ENCODE data around the gene LAMC3.
"Not testable (repeated sequence)": the region's sequence is repeated elsewhere in the genome, so short reads cannot be mapped to it uniquely, and the experiment has no call there.

The LAMC3 gene

DNA sequence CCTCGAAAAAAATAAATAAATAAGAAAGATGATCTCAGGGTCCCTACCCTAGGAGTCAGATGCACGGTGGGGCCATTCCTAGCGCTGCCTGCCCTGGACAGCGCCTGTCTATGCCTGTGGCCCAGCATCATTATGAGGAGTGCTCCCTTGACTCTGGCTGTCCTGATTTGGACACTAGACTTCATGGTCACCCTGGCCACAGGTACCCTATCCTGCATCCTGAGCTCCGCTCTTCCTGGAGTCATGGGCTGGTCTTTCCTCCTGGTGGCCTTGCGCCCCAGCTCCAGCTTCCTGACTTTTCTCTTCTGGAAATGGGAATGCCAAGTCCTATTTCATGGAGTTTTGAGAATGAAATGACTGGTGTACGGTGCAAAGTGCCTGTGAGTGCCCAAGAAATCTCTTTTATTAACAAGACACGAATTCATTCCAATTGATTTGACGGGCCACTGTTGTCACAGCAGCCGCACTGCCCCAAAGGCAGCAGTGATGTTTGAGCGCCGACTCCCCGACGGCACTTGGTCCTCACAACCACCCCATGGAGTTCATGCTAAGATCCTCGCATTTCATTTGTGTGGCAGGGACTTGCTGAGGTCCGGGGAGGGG lies 86.8 kb downstream of the LAMC3 start:
- DNase-seq (ENCODE audit: low read depth in 2 of 2, low spot score in 1 of 2): no peak

DNA sequence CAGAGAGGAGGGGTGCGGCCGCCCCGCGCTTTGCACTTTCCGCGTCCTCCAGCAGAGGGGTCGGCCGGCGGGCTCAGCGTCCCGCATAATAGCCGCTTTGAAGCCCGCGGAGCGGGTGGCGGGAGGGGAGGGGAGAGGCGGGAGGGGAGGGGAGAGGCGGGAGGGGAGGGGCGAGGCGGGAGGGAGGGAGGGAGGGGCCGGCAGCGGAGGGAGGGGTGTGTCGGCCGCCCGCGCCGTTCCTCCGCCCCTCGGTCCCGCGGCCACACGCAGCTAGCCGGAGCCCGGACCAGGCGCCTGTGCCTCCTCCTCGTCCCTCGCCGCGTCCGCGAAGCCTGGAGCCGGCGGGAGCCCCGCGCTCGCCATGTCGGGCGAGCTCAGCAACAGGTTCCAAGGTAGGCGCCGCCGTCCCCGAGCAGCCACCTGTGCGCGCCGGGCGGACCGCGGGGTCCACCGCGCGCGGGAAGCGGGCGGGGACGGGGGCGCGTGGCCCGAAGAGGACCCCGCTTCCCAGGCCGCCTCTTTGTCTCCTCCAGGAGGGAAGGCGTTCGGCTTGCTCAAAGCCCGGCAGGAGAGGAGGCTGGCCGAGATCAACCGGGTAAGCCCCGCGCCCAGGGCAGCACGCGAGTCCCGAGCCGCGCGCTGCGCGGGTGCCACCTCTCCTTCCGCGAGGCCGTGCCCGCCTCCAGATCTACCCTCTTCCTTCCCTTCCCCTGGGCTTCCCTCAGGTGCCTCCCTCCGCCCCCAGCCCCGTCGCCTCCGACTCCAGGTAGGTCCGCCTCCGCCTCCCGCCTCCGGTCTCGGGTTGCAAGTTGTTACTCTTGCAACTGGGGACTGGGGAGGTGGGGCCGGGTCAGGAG lies 87.5 kb downstream of the LAMC3 start, which contains the start of gene AIF1L:
Gene AIF1L, plus strand, starts transcription at position 263 of the 857 bp plus-strand sequence. Its CDS starts 99 bp downstream, at position 362.
- DNase-seq (ENCODE audit: low read depth in 2 of 2, low spot score in 1 of 2): peak in 1 of 2 donors; percentile 12

DNA sequence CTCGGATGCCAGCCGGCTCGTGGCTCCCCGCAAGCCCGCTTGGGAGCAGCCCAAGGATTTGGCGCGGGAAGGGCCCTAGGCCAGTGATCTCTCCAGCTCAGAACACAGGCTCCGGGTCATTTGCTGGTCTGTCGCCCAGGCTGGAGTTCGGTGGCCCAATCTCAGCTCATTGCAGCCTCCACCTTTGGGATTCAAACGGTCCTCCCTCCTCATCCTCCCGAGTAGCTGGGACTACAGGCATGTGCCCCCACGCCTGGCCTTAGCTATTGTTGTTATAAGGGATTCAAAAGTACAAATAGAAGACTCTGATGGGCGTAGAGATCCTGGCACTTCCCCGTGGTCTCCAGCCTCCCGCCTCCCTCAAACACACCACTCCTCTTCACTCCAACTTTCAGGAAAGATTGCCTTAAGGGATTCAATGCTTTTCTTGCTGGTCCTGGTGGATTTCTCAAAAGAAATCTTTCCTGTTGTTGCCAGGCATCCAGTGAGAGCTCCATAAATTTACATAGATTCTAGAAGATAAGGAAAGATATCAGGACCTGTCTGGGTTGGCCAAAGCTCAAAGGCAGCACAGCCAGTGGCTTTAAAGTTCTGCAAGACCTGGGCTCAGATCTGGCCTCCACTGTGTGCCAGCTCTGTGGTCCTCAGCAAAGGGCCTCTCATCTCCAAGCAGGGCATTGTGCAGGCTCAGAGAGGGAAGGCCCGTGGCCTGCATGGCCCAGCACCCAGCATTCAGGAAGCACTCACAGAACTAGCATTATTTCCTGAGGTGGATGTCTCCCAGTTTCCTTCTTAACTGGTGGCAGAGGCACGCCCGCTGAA lies 88.4 kb downstream of the LAMC3 start:
- no peak for DNase-seq (ENCODE audit: low read depth in 2 of 2, low spot score in 1 of 2)

DNA sequence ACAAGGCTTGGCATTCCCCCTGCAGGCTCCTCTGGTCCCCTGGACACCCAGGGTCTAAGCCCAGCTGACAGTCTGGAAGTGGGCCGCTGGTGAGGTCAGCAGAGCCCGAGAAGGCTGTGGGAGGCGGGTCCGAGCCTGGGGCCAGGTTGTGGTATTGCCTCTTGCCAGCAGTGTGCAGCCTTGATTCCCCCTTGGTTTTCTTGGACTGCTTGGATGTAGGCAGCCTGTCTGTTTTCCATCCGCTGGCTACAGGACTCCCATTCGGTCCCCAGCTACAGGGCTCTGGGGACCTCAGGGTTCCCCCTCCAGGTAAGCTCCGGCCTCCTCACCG lies 88.9 kb downstream of the LAMC3 start:
- no peak for DNase-seq (ENCODE audit: low read depth in 2 of 2, low spot score in 1 of 2)

DNA sequence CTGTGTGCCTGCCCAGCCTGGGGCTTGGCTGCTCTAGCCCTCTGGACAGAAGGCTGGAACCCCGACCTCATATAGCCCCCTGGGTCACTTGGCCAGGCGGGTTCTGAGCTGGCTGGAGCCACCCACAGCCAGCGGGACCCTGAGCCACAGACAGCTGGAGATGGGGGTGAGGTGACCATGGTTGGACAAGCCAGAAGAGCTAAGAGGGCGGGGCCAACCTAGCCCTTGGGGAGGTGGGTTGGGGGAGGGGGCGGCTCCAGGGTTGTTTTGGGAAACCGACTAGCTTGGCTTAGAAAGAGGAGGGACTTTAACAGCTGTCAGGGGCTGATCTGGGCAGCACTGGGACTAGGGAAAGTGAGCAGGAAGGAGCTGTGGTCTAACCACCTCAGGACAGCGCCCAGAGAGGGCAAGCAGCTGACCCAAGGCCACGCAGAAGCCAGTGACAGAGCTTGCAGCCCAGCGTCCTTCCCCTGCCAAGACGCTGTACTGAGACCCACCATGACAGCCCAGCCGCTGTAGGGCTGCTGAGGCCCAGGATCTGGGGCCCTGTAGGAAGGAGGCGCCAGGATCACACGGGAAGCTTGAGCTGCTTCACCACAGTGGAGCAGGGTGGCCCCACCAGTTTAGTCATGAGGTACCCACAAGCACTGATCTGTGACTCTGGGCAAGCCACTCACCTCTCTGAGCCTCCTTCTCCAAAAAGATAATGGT lies 89.6 kb downstream of the LAMC3 start:
- no peak for DNase-seq (ENCODE audit: low read depth in 2 of 2, low spot score in 1 of 2)

DNA sequence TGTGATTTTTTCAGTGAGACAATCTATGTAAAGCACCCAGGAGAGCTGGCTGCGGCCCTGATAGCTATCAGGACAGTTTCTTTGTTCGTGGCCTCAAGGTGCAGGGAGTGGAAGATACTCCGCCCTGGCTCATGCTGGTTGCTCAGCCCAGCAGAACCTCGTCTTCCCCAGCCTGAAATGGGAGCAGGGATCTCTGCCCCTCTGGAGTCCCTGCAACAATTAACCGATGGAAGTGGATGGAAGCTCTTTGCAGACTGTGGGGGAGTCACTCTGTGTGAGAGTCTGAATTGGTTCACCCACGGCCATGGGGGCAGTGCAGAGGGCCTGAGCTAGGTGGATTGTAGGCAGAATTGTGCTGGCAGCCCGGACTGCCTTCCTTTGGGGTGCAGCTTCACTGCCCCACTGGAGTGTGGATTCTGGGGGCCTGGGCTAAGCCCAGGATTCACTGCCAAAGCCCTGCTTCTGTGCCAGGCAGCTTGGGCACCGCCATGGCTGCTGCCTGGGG lies 90.2 kb downstream of the LAMC3 start:
- DNase-seq (ENCODE audit: low read depth in 2 of 2, low spot score in 1 of 2): no peak

DNA sequence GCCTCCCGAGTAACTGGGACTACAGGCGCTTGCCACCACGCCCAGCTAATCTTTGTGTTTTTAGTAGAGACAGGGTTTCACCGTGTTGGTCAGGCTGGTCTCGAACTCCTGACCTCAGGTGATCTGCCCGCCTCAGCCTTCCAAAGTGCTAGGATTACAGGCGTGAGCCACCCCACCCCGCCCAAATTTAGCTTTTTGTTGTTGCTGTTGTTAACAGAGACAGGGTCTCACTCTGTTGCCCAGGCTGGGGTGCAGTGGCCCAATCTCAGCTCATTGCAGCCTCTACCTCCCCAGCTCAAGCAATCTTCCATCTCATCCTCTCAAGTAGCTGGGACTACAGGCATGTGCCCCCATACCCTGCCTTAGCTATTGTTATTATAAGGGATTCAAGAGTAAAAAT lies 90.9 kb downstream of the LAMC3 start:
- not testable (repeated sequence) for DNase-seq (ENCODE audit: low read depth in 2 of 2, low spot score in 1 of 2)

DNA sequence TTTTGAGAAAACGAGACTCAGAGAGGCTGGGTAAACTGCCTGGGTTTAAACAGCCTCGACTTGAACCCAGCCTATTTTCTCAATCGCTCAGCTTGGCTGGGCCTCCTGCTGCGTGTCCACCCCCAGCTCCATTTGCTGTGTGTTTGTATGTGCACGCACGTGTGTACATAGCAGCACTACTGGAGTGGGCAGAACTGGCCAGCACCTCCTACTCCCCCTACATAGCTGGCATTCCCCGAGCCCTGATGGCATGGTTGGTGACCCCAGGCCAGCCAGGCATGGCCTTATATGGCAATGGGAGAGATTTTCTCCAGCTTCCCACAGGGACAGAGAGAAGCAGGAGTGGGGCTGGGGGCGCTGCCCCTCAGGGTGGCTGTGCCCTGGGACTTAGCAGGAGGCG lies 91.5 kb downstream of the LAMC3 start:
- no peak for DNase-seq (ENCODE audit: low read depth in 2 of 2, low spot score in 1 of 2)

DNA sequence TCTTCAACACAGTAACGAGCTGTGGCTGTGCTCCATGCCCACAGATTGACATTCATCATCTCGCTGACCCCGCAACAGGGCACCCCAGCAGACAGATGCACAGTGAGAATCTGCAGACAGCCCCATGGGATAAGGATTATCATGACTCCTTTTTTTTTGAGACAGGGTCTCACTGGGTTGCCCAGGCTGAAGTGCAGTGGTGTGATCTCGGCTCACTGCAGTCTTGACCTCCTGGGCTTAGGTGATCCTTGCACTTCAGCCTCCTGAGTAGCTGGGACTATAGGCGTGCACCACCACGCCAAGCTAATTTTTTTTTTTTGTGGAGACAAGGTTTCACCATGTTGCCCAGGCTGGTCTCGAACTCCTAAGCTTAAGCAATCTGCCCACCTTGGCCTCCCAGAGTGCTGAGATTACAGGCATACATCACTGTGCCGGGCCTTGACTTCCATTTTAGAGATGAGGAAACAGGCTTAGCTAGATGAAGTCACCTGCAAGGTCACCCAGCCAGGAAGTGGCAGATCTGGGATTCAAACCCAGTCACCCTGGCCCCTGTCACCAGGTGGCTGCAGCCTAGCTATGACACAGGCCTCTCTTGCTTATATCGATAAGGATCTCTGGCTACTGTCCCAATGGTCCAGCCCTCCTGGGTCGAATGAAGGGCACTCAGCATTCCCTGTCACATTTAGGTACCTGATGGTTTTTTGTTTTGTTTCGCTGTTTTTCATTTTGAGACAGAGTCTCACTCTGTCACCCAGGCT lies 92.4 kb downstream of the LAMC3 start:
- DNase-seq (ENCODE audit: low read depth in 2 of 2, low spot score in 1 of 2): no peak

DNA sequence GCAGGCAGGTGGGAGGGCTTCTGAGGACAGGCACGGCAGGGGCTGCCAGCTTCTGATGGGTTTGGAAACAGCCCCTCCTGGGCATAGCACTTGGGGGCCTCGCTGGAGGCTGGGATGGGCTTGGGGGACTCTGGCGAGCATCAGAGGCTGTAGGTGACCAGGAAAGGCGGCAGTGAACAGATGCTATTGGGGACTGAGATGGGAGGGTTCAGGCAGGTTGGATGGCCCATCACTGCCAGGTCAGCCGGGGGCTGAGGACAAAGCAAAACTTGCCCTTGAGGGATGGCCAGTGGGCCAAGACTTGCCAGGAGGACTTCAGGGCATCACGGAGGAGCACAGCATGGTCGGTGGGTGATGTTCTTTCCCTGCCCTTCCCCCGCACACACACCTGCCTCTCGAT lies 94.0 kb downstream of the LAMC3 start:
- DNase-seq (ENCODE audit: low read depth in 2 of 2, low spot score in 1 of 2): no peak

DNA sequence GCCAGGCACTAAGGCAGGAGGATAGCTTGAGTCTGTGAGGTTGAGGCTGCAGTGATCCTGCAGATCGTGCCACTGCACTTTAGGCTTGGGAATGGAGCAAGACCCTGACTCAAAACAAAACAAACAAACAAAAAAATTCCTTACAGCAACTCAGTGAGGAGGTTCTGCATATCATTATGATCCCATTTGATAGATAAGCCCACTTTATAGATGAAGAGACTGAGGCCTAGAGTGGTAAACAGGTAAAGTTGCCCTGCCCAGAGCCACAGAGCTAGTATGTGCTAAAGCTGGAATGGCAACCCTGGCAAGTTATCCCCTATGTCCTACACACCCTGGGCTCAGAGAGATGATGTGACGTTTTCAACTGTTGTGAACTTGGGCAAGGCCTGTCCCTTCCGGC lies 94.6 kb downstream of the LAMC3 start:
- no peak for DNase-seq (ENCODE audit: low read depth in 2 of 2, low spot score in 1 of 2)

DNA sequence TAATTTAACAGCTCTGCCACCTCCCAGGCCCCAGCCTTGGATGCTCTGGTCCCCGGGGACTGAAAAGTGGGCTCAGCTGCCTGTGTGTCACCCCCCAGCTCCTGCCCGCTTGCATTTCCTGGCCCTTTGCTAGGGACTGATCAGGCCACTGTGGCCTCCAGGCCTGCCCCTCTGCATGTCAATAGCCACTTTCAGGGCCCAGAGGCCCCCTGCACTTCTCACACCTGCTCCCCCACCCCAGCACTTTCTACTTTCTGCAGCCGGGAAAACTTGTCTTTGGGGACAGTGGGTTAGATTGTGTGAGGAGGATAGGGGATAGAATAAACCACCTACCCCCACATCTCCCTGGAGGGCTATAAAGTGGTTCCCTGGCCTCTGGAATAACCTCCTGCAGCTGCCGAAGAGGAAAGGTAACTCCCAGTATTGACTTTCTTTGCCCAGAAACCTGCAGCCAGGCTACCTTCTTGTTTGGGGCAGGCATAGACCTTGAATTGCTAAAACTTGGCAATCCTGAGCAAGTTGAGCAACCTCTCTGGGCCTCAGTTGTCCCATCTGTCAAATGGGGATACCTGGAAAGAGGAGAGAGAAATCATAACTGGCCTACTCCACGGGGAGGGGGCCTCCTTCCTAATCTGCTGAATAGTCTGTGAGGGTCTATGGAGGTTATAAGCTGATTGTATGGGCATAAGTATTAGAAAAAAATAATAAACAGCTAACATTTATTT lies 95.2 kb downstream of the LAMC3 start:
- DNase-seq (ENCODE audit: low read depth in 2 of 2, low spot score in 1 of 2): no peak

DNA sequence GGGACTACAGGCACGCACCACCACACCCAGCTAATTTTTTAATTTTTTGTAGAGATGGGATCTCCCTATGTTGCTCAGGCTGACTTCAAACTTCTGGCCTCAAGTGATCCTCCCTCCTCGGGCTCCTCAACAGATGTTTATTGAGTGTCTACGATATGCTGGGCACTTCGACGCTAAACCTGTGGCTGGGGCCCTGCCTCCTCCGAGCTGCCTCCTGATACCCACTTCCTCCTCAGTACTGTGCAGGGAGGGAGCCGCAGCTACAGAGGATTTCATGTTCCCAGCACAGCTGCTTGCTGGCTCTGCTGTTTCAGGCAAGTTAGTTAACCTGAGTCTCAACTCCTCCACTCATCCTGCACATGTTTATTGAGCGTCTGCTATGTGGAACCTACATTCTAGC lies 97.0 kb downstream of the LAMC3 start:
- no peak for DNase-seq (ENCODE audit: low read depth in 2 of 2, low spot score in 1 of 2)

DNA sequence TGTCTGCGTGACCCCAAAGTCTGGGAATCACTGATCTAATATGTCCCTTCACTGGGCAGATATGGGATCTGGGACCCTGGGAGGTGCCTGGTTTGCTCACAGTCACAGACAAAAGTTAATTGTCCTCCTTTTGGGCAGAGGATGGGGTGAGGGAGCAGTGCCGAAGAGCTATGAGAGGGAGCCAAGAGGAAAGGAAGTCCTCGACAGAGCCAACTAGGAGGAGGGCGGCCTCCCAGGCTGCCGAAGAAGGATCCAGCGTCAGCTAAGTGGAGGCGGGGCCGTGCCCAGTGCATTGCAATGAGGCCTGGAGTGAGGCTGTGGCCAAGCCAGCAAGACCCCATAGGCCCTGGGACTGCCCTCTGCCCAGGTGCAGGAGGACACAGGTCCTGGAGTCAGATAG lies 98.8 kb downstream of the LAMC3 start:
- no peak for DNase-seq (ENCODE audit: low read depth in 2 of 2, low spot score in 1 of 2)

DNA sequence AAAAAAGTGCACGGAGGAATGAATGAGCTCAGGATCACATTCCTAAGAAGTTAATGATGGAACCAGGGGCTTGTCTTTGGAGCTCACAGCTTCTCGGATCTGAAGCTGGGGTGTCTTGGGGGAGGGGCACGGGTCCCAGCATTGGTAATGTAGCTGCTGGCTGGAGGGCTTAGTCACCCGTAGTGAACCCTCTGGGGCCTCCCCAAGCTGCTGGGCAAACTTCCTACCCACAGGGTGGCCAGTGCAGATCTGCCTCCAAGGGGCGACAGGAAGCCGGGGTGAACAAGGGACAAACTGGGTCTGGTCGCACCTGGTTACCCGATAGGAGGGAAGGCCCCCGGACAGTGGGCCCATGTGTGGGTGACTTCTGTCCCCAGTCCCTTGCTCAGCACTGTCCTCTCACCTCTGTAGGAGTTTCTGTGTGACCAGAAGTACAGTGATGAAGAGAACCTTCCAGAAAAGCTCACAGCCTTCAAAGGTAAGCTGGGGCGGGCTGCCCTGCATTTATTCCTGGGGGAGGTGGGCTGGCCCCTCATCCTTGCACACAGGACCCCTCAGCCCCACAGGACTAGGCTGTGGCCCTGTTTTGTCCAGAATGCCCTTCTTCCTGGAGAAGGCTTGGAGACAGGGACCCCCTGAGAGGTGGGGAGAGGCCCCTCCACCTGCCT lies 102.3 kb downstream of the LAMC3 start:
- no peak for DNase-seq (ENCODE audit: low read depth in 2 of 2, low spot score in 1 of 2)

DNA sequence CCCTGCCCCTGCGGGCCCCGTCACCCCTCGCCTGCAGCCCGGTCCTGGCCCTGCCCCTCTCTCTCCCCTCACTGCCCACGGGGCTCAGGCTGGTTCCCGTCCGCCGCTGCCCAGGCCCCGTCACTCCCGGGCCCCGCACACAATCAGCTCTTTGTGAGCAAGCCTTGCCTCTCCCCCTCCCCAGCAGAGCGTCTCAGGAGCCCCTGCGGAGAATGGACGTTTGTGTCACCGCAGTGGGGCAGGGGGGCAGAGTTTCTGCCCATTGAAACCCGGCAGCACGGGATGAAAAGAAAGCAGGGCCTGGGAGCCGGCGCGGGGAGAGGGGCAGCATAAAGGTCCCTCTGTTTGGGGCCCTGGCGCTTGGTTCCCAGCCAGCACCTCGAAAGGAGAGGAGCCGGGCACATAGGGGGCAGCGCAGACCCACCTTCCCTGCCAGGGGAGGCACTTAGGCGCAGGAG lies 102.9 kb downstream of the LAMC3 start:
- no peak for DNase-seq (ENCODE audit: low read depth in 2 of 2, low spot score in 1 of 2)

DNA sequence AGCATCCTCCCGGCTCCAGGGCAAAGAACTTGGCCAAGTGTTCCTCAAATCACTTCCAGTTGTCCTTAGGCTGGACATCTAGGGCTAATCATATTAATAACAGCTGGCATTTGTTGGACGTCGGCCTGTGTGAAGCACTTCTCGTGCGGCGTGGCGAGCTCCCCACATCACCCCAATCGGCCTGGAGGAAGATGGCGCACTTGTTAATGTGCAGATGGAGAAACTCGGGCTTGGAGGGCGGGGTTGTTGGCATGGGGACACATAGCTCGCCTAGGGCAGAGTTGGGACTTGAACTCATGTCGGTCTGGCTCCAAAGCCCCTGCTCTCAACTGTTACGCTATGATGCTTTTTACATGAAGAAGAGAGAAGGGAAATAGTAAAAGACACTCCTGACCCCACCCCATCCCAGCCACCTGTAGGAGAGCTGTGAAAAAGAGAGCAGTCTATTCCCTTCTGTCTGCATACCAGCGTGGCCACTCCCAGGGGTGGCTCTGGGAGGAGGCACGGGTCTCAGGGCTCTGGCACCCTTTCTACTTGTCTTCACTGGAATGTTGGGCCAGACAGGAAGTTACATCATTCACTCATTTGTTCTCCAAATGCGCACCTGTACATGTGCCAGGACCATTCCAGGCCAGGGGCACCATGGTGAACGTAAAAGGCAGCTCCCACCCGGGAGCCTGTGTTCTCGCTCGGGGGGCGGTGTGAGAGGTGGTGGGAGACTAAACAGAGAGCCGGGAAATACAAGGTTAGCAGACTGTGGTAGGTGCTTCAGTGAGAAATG lies 103.6 kb downstream of the LAMC3 start:
- DNase-seq (ENCODE audit: low read depth in 2 of 2, low spot score in 1 of 2): no peak

DNA sequence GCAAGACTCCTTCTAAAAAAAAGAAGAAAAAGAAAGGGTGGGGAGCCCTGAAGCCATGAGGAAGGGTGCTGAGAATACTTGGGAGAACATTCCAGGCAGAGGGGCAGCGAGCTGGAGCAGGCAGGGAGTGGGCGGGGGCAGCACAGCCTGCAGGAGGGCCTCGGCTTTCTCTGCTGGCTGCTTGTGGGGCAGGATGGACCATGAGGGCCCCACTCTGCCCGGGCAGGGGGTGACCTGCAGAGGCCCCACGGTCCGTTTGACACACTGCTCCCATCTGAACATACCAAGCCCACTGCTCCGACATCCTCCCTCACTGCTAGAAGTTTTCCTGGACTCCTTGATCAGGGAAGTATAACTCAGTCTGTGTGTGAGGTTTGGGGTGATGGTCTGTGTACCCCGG lies 104.7 kb downstream of the LAMC3 start:
- DNase-seq (ENCODE audit: low read depth in 2 of 2, low spot score in 1 of 2): no peak

Measured in stimulated activated CD8-positive, alpha-beta memory T cell treated with anti-CD3 and anti-CD28 coated beads, Interleukin-4, amount 100 ng/mL, for 4 hours (primary cell).